H9 (cell line): ENCODE results near the gene PHF21B. TPM values are rescaled to one million over a fixed set of nuclear protein-coding genes. Genes with fewer than 3 reads are reported as not detected.
A peak's percentile ranks its signal among the peaks of the same experiment; 100 is the strongest.

ENCODE experiments used
- DNase-seq: peaks from one replicate; pipeline ENCODE4 v3.0.0-alpha.2; 2017
- H2AFZ ChIP-seq: one replicate; pipeline ENCODE4 v1.6.1; 2013; ENCODE audit warnings: mild to moderate bottlenecking, low read length, control low read depth, moderate library complexity
- H2AK5ac ChIP-seq: 2 replicates; pipeline ENCODE4 v1.6.1; 2013; ENCODE audit warnings: low read length, control low read depth, mixed read lengths; ENCODE audit not compliant: insufficient read length
- H2BK120ac ChIP-seq: one replicate; pipeline ENCODE4 v1.6.1; 2013; ENCODE audit warnings: low read depth, mild to moderate bottlenecking, low read length, control low read depth, inconsistent platforms; ENCODE audit not compliant: poor library complexity, severe bottlenecking
- H2BK12ac ChIP-seq: 2 replicates; pipeline ENCODE4 v1.6.1; 2013; ENCODE audit warnings: low read length, control low read depth, mixed read lengths, low read depth; ENCODE audit not compliant: insufficient read length
- H2BK15ac ChIP-seq: 2 replicates; pipeline ENCODE4 v1.6.1; 2013; ENCODE audit warnings: low read depth, low read length, control low read depth
- H2BK20ac ChIP-seq: one replicate; pipeline ENCODE4 v1.6.1; 2013; ENCODE audit warnings: low read depth, mild to moderate bottlenecking, low read length, control low read depth, inconsistent platforms; ENCODE audit not compliant: poor library complexity, severe bottlenecking
- H2BK5ac ChIP-seq: 2 replicates; pipeline ENCODE4 v1.6.1; 2013; ENCODE audit warnings: low read length, control low read depth, mixed read lengths; ENCODE audit not compliant: insufficient read length
- H3K14ac ChIP-seq: 2 replicates; pipeline ENCODE4 v1.6.1; 2013; ENCODE audit warnings: low read length, control low read depth; ENCODE audit not compliant: insufficient read depth
- H3K18ac ChIP-seq: 2 replicates; pipeline ENCODE4 v1.6.1; 2013; ENCODE audit warnings: low read depth, mild to moderate bottlenecking, mixed read lengths, low read length, control low read depth; ENCODE audit not compliant: insufficient read length
- H3K23ac ChIP-seq: 2 replicates; pipeline ENCODE4 v1.6.1; 2013; ENCODE audit warnings: low read length, control low read depth, mixed read lengths, low read depth; ENCODE audit not compliant: insufficient read length
- H3K23me2 ChIP-seq: 2 replicates; pipeline ENCODE4 v1.6.1; 2013; ENCODE audit warnings: low read depth, mild to moderate bottlenecking, mixed read lengths, low read length, control low read depth; ENCODE audit not compliant: insufficient read length, poor library complexity, severe bottlenecking
- H3K27ac ChIP-seq: 2 replicates; pipeline ENCODE4 v1.5.1; 2013; ENCODE audit warnings: low read length, control low read depth, mixed read lengths, low read depth; ENCODE audit not compliant: insufficient read length
- H3K27me3 ChIP-seq: 2 replicates; pipeline ENCODE4 v1.6.1; 2013; ENCODE audit warnings: low read length, control low read depth, inconsistent platforms; ENCODE audit not compliant: insufficient read depth
- H3K4ac ChIP-seq: 2 replicates; pipeline ENCODE4 v1.6.1; 2013; ENCODE audit warnings: low read depth, mild to moderate bottlenecking, control low read depth, inconsistent platforms, low read length, moderate library complexity
- H3K4me1 ChIP-seq: 2 replicates; pipeline ENCODE4 v1.6.1; 2013; ENCODE audit warnings: low read length, control low read depth, inconsistent platforms; ENCODE audit not compliant: insufficient read depth
- H3K4me2 ChIP-seq: 2 replicates; pipeline ENCODE4 v1.6.1; 2013; ENCODE audit warnings: low read length, control low read depth, mixed read lengths; ENCODE audit not compliant: insufficient read length, insufficient read depth
- H3K56ac ChIP-seq: 2 replicates; pipeline ENCODE4 v1.6.1; 2013; ENCODE audit warnings: low read depth, mild to moderate bottlenecking, mixed read lengths, low read length, control low read depth; ENCODE audit not compliant: insufficient read length
- H3K79me1 ChIP-seq: 2 replicates; pipeline ENCODE4 v1.6.1; 2013; ENCODE audit warnings: low read depth, mild to moderate bottlenecking, moderate library complexity, low read length, control low read depth, inconsistent platforms; ENCODE audit not compliant: insufficient read depth, poor library complexity, severe bottlenecking
- H3K79me2 ChIP-seq: 2 replicates; pipeline ENCODE4 v1.6.1; 2013; ENCODE audit warnings: low read length, control low read depth, inconsistent platforms; ENCODE audit not compliant: insufficient read depth
- H3K9ac ChIP-seq: 2 replicates; pipeline ENCODE4 v1.6.1; 2013; ENCODE audit warnings: low read length, control low read depth, mixed read lengths; ENCODE audit not compliant: insufficient read length; ENCODE audit errors: extremely low read depth
- H3K9me3 ChIP-seq: one replicate; pipeline ENCODE4 v1.6.1; 2013; ENCODE audit warnings: low read depth, low read length, inconsistent platforms; ENCODE audit not compliant: control insufficient read depth
- H3T11ph ChIP-seq: one replicate; pipeline ENCODE4 v1.6.1; 2013; ENCODE audit warnings: mild to moderate bottlenecking, low read length, control low read depth, inconsistent platforms
- H4K20me1 ChIP-seq: one replicate; pipeline ENCODE4 v1.6.1; 2013; ENCODE audit not compliant: control insufficient read depth, insufficient read length, insufficient read depth
- H4K5ac ChIP-seq: 2 replicates; pipeline ENCODE4 v1.6.1; 2013; ENCODE audit warnings: low read depth, mild to moderate bottlenecking, mixed read lengths, low read length, control low read depth; ENCODE audit not compliant: insufficient read length
- H4K8ac ChIP-seq: replicated peaks from 2 replicates; pipeline ENCODE4 v1.6.1; 2013; ENCODE audit warnings: low read length, control low read depth, mixed read lengths, low read depth; ENCODE audit not compliant: insufficient read length
- H4K91ac ChIP-seq: 2 replicates; pipeline ENCODE4 v1.6.1; 2013; ENCODE audit warnings: low read depth, mild to moderate bottlenecking, moderate library complexity, mixed read lengths, low read length, control low read depth; ENCODE audit not compliant: insufficient read length
- H3K27ac Mint-ChIP-seq, 3 experiments: 2 replicates in 2 of 3; 3 replicates in 1 of 3; pipeline ENCODE4 v1.8.0; 2020 to 2021; ENCODE audit warnings: mixed read lengths in 3 of 3, mild to moderate bottlenecking in 1 of 3, moderate library complexity in 1 of 3
- H3K27me3 Mint-ChIP-seq: 2 replicates; pipeline ENCODE4 v1.8.0; 2021; ENCODE audit warnings: low read depth, mild to moderate bottlenecking, moderate library complexity, mixed read lengths
- H3K36me3 Mint-ChIP-seq, 3 experiments: 2 replicates in 2 of 3; 3 replicates in 1 of 3; pipeline ENCODE4 v1.8.0; 2020 to 2021; ENCODE audit warnings: low read depth in 3 of 3, mixed read lengths in 3 of 3; ENCODE audit not compliant: insufficient read depth in 1 of 3
- H3K4me1 Mint-ChIP-seq, 2 experiments: 2 replicates each; pipeline ENCODE4 v1.8.0; 2020; ENCODE audit warnings: mixed read lengths in 2 of 2
- H3K4me3 Mint-ChIP-seq, 2 experiments: 2 replicates in 1 of 2; 3 replicates in 1 of 2; pipeline ENCODE4 v1.8.0; 2020 to 2021; ENCODE audit warnings: mild to moderate bottlenecking in 2 of 2, mixed read lengths in 2 of 2, moderate library complexity in 1 of 2
- H3K9me3 Mint-ChIP-seq, 2 experiments: 2 replicates in 1 of 2; 3 replicates in 1 of 2; pipeline ENCODE4 v1.8.0; 2020; ENCODE audit warnings: mild to moderate bottlenecking in 2 of 2, mixed read lengths in 2 of 2, moderate library complexity in 1 of 2
- CTCF ChIP-seq: fragments of 200-600 bp; sonication (generic); conservative IDR thresholded peaks from 3 replicates; pipeline ENCODE4 v1.8.0; 2021; ENCODE audit warnings: antibody characterized with exemption, mild to moderate bottlenecking
- WGBS: extraction: QIAGEN DNeasy Blood & Tissue Kit; methylation state at CpG from one replicate; pipeline ENCODE4 v1.1.7; 2013; ENCODE audit warnings: missing lambda C conversion rate, low lambda C conversion rate, mixed read lengths; ENCODE audit not compliant: insufficient read length; ENCODE audit errors: extremely low coverage; 5-methylcytosine and 5-hydroxymethylcytosine counted together
- total RNA-seq: library from RNA; stranded (reverse); gene quantifications from 2 replicates; pipeline ENCODE4 v1.2.1, GENCODE V29; 2021

The PHF21B gene
- total RNA-seq, 1 experiment from 2014 or later: 60.3 TPM

DNA sequence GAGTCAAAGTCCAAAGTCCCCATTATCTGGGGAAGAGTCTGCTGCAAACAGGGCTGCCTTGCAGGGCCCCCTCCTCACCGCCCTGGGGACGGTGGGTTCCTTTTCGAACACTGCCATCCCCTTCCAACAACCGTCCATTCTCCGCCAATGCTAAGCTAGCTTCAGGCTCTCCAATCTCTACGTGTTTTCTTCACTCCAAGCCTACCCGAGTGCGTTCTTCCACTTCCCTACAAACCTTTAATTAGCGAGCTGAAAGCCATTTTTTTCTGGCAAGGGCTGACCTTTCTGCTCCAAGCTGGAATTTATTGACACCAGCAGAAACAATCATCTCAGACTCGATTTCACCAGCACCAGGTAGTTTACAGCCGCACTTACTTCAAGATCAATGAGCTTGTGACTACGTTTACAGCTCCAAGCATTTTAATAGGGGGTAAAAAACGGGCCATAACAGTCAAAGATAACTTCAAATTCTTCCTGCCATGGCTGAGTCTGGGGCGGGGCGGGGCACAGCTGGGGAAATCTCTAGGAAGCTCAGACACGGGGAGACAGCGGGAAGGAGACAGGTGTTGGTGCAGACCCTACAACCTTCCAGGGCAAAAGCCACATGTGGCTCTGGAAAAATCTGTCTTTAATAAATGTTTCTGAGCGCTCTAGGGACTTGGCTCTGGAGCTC lies 82.2 kb downstream of the PHF21B start:
- no peak overlapping the region for H2AFZ ChIP-seq
- no peak overlapping the region for H2BK5ac ChIP-seq
- no peak overlapping the region for H3T11ph ChIP-seq
- no peaks in the 10 kb centered on the region for H3K79me1 ChIP-seq
- no peak overlapping the region for H3K4ac ChIP-seq
- no peak overlapping the region for H3K4me3 Mint-ChIP-seq
- H3K9me3 Mint-ChIP-seq: peaks cover 0 to 8% of the 10 kb centered on the region in 2 experiments; a peak in 3 of 5 replicates
- no peaks in the 10 kb centered on the region; the same call in 1 of the 2 replicates for H3K27me3 Mint-ChIP-seq
- H2BK20ac ChIP-seq: no peak overlapping the region
- no CpG with 5 or more reads among the region's 18 CpGs for WGBS
- H2BK12ac ChIP-seq: no peak overlapping the region
- H3K9me3 ChIP-seq: no peaks in the 10 kb centered on the region
- no peak overlapping the region for H3K56ac ChIP-seq
- H3K27ac ChIP-seq: no peak overlapping the region
- peaks cover 8 to 15% of the 10 kb centered on the region in 2 experiments; a peak in 3 of 4 replicates for H3K4me1 Mint-ChIP-seq
- no peak overlapping the region for H3K4me2 ChIP-seq
- no peaks in the 10 kb centered on the region for H3K23me2 ChIP-seq
- no peaks in the 10 kb centered on the region for H3K4me1 ChIP-seq
- H3K23ac ChIP-seq: no peak overlapping the region
- H3K79me2 ChIP-seq: no peaks in the 10 kb centered on the region
- no peak overlapping the region for H4K8ac ChIP-seq
- TF ChIP-seq CTCF: no peak
- H2BK120ac ChIP-seq: no peak overlapping the region
- H2BK15ac ChIP-seq: no peak overlapping the region
- H2AK5ac ChIP-seq: no peak overlapping the region
- H3K14ac ChIP-seq: no peak overlapping the region
- H3K27me3 ChIP-seq: no peaks in the 10 kb centered on the region
- DNase-seq: no peak
- H3K9ac ChIP-seq: no peak overlapping the region
- H4K91ac ChIP-seq: no peak overlapping the region
- peaks cover 13 to 34% (median 14%) of the 10 kb centered on the region in 3 experiments; a peak in 6 of 7 replicates for H3K36me3 Mint-ChIP-seq
- H3K18ac ChIP-seq: no peak overlapping the region
- peak overlapping the region in 2 of 3 experiments; percentile 44 to 65; a peak in 3 of 7 replicates for H3K27ac Mint-ChIP-seq
- no peaks in the 10 kb centered on the region for H4K20me1 ChIP-seq
- no peak overlapping the region for H4K5ac ChIP-seq
